Measurements from ENCODE around the gene KCNMA1. TPM values are rescaled to one million over a fixed set of nuclear protein-coding genes. Genes with fewer than 3 reads are reported as not detected.

KCNMA1 gene
- polyA plus RNA-seq, 1 of the 3 experiments (the other 2 are of a cell fraction) = 107 TPM

GRCh38 chr10:76869931-76870330 is 767.7 kb downstream of the KCNMA1 start:
- Histone ChIP-seq H2AFZ (ENCODE audit: low read depth) (no peak overlapping the region), H3K4me2 (no peak overlapping the region), H3K27me3 (ENCODE audit: insufficient read depth) (no peaks in the 10 kb centered on the region), H3K4me3 (ENCODE audit: low read depth in 2 of 2, low read length in 1 of 2) (no peak overlapping the region), H3K9ac (no peak overlapping the region), H3K4me1 (ENCODE audit: control insufficient read depth in 1 of 2, insufficient read depth in 2 of 2, low read depth in 1 of 2, low read length in 1 of 2) (peaks cover 0 to 8% of the 10 kb centered on the region in 2 experiments; a peak in 2 of 4 replicates), H3K9me3 (no peaks in the 10 kb centered on the region), H3K27ac (ENCODE audit: low read depth in 2 of 2, low read length in 1 of 2) (no peak overlapping the region), H3K79me2 (ENCODE audit: insufficient read depth) (no peaks in the 10 kb centered on the region), H4K20me1 (ENCODE audit: insufficient read depth) (no peaks in the 10 kb centered on the region), H3K36me3 (replicated peaks in 1 of 2; ENCODE audit: control insufficient read depth in 1 of 2, insufficient read depth in 2 of 2, low read length in 1 of 2) (no peaks in the 10 kb centered on the region), H3F3A (replicated peaks; ENCODE audit: insufficient read depth) (no peaks in the 10 kb centered on the region), H3K9me2 (no peaks in the 10 kb centered on the region)
- no peak for DNase-seq
- 82% methylated on average over 10 of the region's 10 CpGs for WGBS (ENCODE audit: low lambda C conversion rate)
- no peak for TF ChIP-seq ZBTB33 (IDR thresholded peaks at IDR 0.05; ENCODE audit: borderline replicate concordance, low read depth)
- ChIA-PET POLR2A (interaction anchor here (1.3 kb wide), 1 partner anchor 9 kb away, joined by 6 read pairs; no protein-coding TSS in a partner anchor), CTCF (no interaction called here)

GRCh38 chr10:76868098-76868977 is 769.3 kb downstream of the KCNMA1 start:
- Histone ChIP-seq H3K9me3 (no peaks in the 10 kb centered on the region), H3F3A (replicated peaks; ENCODE audit: insufficient read depth) (no peaks in the 10 kb centered on the region), H3K9me2 (no peaks in the 10 kb centered on the region), H3K36me3 (replicated peaks in 1 of 2; ENCODE audit: control insufficient read depth in 1 of 2, insufficient read depth in 2 of 2, low read length in 1 of 2) (no peaks in the 10 kb centered on the region), H3K9ac (no peak overlapping the region), H3K27me3 (ENCODE audit: insufficient read depth) (no peaks in the 10 kb centered on the region), H3K27ac (ENCODE audit: low read depth in 2 of 2, low read length in 1 of 2) (peak overlapping the region in 1 of 2 experiments; percentile 20; a peak in 2 of 4 replicates), H3K4me1 (ENCODE audit: control insufficient read depth in 1 of 2, insufficient read depth in 2 of 2, low read depth in 1 of 2, low read length in 1 of 2) (peaks cover 0 to 8% of the 10 kb centered on the region in 2 experiments; a peak in 2 of 4 replicates), H3K4me2 (no peak overlapping the region; the same call in 1 of the 2 replicates), H3K4me3 (ENCODE audit: low read depth in 2 of 2, low read length in 1 of 2) (no peak overlapping the region), H4K20me1 (ENCODE audit: insufficient read depth) (no peaks in the 10 kb centered on the region), H2AFZ (ENCODE audit: low read depth) (no peak overlapping the region), H3K79me2 (ENCODE audit: insufficient read depth) (no peaks in the 10 kb centered on the region)
- DNase-seq = peak; percentile 24
- TF ChIP-seq FOXM1 (IDR thresholded peaks at IDR 0.05; ENCODE audit: low read depth) (no peak), REST (IDR thresholded peaks at IDR 0.05; ENCODE audit: low read depth, low read length) (no peak), FOXJ3 (CRISPR knock-in tag; IDR thresholded peaks at IDR 0.05) (no peak), TAF1 (IDR thresholded peaks at IDR 0.05; ENCODE audit: borderline replicate concordance, low read depth, low read length) (no peak), RXRA (IDR thresholded peaks at IDR 0.05; ENCODE audit: borderline replicate concordance, low read depth) (no peak), CHD2 (IDR thresholded peaks at IDR 0.05; ENCODE audit: low read length, partially characterized antibody) (no peak), GATA2 (CRISPR knock-in tag; IDR thresholded peaks at IDR 0.05) (no peak), TCF12 (IDR thresholded peaks at IDR 0.05) (0 out of 2 replicates have a peak, but pooled peaks have one; percentile 28)
- ChIA-PET CTCF (interaction anchor here (0.7 to 1.4 kb wide), 3 partner anchors 10 to 117 kb away, joined by 3 to 5 read pairs (median 3); no protein-coding TSS in a partner anchor), POLR2A (interaction anchor here (1.3 kb wide), 1 partner anchor 11 kb away, joined by 6 read pairs; no protein-coding TSS in a partner anchor)
- WGBS (ENCODE audit: low lambda C conversion rate) = 42% methylated on average over 4 of the region's 4 CpGs

Data from SK-N-SH (cell line).